ENCODE measurements around the gene EFCAB13.

GRCh38 chr17:47275245-47275984 is 48.3 kb upstream of the EFCAB13 start:
- TF ChIP-seq POLR2AphosphoS5 (IDR thresholded peaks at IDR 0.05; ENCODE audit: borderline replicate concordance, low read depth, low read length) (no peak; the same call in 1 of the 2 replicates), EZH2 (IDR thresholded peaks at IDR 0.05) (no peak), FOXP2 (optimal IDR thresholded peaks at IDR 0.05; ENCODE audit: control extremely low read depth, extremely low read length, insufficient read depth) (no peak)

All from SK-N-MC (cell line).